22Rv1 (cell line): ENCODE results near the gene RAB19.

ENCODE experiments used
- CTCF ChIP-seq: fragments of 450-650 bp; IDR thresholded peaks from 2 replicates; pipeline ENCODE4 v1.5.1; 2017; ENCODE audit warnings: mild to moderate bottlenecking
- ZFX ChIP-seq: fragments of 450-650 bp; IDR thresholded peaks from 2 replicates; pipeline ENCODE4 v1.6.1; 2017; ENCODE audit warnings: antibody characterized with exemption, borderline replicate concordance

- TF ChIP-seq CTCF (no peak), ZFX (no peak)
Measured at GRCh38 chr7:140463111-140463510, 59.3 kb downstream of the RAB19 start.
